HG03095 (cell line): ENCODE measurements around the gene SLC47A1.
"Not testable (repeated sequence)": the region's sequence is repeated elsewhere in the genome, so short reads cannot be mapped to it uniquely, and the experiment has no call there.

Source experiments
- ATAC-seq: cut with Tn5 transposase; IDR thresholded peaks from one replicate; pipeline ENCODE4 v1.9.1; 2021; ENCODE audit warnings: moderate library complexity; ENCODE audit not compliant: unreplicated experiment

The SLC47A1 gene

GRCh38 chr17:19520641-19521040 lies 13.0 kb upstream of the SLC47A1 start:
- no peak for ATAC-seq

- ATAC-seq, result no peak
These were observed 10.0 kb upstream of the SLC47A1 start for GRCh38 chr17:19523690-19524089.

- not testable (repeated sequence) for ATAC-seq
These were observed 6.7 kb upstream of the SLC47A1 start for GRCh38 chr17:19526950-19527349.

GRCh38 chr17:19531780-19532501 lies 1.7 kb upstream of the SLC47A1 start:
- no peak for ATAC-seq

GRCh38 chr17:19533036-19533717 lies 477 bp upstream of the SLC47A1 start:
- no peak for ATAC-seq

DNA sequence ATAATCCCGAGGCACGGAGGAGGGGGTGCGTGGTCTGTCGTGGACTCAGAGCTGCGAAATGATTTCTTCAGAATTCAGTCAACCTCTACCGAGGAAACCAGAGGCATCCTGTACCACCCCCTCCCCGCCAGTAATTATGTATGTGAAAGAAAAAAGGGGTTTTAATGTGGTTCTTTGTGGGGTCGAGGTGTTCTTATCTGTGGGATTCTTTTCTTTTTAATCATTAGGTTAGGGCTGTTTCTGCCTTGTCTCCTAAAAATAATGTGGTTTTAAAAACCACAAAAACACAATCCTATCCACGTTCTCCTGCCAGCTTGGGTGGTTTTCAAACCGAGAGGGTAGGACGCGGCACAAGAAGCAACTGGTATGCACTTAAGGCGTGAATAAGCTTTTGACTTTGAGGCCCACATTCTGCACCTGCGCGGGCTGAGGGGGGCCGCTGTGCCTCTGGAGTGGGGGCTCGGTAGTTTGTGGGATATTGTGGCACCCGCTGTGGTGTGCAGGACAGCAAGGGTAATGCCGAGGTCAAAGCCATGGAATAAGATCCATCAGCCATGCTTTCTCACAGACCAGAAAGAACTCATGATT lies 1.0 kb downstream of the SLC47A1 start:
- ATAC-seq, result no peak

- ATAC-seq, result no peak
These were observed 3.5 kb downstream of the SLC47A1 start for GRCh38 chr17:19537111-19537510.

GRCh38 chr17:19538095-19539039 lies 4.7 kb downstream of the SLC47A1 start:
- ATAC-seq, result no peak

GRCh38 chr17:19539040-19539399 lies 5.4 kb downstream of the SLC47A1 start:
- no peak for ATAC-seq

GRCh38 chr17:19539841-19540311 lies 6.2 kb downstream of the SLC47A1 start:
- no peak for ATAC-seq

DNA sequence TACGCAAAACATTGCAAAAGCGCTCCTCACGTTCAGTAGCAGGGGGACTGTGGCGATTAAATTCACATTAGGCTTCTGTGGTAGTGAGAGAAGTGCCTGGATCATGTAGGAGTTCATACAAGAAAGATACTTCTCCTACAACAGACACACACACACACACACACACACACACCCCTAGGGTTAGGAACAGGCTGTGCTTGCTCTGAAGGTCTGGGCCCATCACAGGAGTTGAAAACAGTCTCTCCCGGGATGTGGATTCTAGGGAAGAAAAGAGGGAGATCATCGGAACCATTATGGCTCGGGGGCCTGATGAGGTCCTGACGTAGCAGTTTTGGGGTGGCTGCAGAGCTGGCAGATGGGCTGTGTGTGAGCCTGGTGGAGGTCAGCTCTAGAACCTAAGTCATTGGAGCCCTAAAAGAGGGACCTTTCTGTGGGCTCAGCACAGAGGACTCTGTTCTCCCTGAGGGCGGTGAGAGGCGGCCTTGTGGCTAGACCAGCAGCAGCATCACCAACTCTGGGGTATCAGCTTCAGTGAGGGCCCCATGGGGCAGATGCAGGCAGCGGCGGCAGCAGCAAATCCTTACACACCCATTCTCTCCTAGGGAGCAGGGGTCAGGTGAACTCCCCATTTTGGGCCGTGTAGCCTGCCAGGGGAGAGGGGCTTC lies 7.2 kb downstream of the SLC47A1 start:
- ATAC-seq, result no peak

DNA sequence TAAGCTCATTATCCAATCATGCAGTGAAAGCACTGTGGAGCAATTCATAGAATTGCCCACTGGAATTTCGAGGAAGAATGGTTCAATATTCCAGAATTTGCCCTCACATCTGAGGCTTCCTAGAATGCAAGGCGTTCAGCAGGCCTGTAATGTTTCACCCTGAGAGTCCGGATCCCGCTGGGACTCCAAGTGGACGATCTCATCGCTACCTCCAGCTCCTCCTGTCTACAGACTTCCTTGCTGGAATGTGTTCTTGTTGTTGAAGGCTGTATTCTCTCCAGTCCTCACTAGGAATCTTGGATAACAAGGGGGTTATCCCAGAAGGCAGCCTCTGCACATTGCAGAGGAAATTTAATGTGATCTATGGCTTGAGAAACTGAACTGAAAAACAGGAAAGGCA lies 7.8 kb downstream of the SLC47A1 start:
- no peak for ATAC-seq

- no peak for ATAC-seq
These were observed 8.6 kb downstream of the SLC47A1 start for GRCh38 chr17:19542247-19542646.

DNA sequence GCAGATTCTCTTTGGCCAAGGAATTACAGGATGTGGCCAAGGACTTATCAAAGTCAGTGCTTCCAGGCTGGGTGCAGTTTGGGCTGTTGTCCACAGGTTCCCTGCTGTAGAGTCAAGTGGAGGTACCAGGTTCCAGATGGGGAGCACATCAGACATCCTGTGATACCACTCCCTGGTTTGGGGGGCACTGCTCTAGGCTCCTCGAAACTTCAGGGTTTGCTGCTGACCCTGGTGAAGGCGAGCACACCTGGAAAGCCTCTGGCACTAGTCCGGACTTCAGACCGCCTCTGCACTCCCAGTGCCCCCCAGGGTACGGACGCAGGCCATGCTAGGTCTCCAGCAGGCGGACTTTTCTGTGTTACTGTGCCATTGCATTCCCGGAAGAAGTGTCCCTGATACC lies 10.7 kb downstream of the SLC47A1 start:
- no peak for ATAC-seq

DNA sequence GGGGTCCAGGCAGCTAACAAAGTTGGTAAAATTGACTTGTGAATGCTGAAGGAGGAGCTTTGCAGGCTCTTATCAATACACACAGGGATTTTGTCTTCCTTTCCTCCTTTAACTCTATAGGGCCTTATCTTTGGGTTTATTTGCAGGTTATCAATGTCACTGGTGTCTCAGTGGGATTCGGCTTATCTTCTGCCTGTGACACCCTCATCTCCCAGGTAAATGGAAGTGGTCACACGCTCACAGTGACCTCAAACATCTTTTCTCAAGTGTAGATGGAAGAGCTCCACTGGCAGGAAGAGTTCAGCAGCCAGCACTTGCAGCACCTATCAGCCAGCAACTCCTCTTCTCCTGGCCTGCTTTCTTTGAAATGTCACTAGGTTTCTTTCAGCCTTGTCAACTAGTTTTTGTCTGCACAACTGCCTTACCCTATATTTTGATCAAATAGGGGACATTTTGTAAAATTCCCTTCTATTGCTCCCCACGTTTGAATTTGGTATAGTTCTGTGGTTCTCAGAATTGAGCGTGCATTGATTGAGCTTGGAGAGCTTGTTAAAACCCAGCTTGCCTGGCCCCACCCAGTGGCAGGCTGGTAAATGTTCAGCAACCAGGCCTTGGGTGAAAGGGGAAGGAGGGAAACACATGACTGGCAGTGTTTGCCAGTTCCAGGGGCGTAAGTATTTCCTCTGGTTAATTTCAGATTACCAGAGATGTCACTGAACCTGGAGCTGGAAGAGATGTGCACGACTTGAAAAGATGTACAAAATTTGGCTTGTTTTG lies 12.8 kb downstream of the SLC47A1 start:
- ATAC-seq, result no peak

DNA sequence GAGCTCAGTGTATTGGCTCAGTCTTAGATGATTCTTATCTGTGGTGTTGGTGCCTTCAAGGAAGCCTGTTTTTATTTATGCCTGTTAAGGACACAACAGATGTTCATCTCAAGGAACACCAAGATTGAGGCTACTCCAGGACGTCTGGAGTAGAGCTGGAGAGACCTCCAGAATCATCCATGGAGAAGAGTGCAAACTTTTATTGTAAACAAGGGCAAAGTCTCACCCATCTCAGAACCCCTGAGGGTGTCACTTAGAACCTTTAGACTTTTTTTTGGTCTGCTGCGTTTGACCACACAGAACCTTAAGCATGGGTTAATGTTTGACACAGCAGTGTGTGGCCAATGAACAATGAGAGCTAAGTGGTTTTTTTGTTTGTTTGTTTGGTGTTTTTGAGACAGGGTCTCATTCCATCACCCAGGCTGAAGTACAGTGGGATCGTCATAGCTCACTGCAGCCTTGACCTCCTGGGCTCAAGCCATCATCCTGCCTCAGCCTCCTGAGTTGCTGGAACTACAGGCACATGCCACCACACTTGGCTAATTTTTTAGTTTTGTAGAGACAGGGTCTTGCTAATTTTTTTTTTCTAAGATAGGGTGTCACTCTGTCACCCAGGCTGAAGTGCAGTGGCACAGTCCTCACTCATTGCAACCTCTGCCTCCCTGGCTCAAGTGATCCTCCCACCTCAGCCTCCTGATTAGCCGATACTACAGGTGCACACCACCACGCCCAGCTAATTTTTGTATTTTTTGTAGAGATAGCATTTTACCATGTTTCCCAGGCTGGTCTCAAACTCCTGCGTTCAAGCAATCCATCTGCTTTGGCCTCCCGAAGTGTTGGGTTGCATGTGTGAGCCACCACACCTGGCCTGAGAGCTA lies 16.3 kb downstream of the SLC47A1 start:
- no peak for ATAC-seq

DNA sequence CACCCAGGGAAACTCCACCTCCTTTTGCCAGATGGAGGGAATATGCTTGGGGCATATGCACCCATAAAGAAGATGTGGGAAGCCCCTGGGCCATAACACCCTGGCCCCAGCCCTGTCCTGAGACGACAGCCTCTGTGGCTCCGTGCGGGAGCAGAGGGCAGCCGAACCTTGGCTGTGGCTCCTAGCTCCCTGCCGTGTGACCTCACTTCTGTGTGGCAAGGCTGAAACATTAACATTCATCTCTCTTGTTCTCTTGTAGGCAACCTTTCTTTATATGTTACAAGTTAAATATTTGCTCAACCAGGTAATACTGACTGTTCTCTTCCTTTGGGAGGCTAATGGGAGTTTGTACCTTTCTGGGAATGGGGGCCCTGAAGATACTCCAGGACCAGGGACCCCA lies 17.5 kb downstream of the SLC47A1 start:
- ATAC-seq, result no peak

DNA sequence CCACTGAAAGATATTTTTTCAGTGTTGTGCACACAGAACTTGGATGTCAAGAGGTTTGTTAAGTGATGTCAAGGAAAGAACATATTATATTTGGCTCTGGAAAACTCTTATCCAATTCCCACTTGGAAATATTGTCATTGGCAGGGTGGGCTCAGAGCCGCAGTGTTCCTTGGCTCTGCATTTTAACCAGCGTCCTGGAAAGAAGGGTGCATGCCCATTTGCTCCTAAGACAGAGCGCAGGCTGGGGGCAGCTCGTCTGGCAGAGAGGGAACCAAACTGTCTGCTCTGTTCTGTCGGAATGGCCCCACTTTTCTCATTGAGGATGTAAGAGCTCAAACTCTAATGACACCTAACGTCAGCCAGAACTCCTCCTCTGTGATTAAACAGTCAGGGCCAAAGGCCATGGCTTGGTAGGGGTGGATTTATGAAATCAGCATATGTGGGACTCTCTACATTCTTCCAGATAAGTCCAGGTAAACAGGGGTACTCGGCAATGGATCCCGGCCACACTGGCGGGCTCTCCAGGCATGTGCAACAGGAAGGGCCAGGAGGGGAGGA lies 18.0 kb downstream of the SLC47A1 start:
- ATAC-seq, result no peak

- no peak for ATAC-seq
These were observed 19.4 kb downstream of the SLC47A1 start for GRCh38 chr17:19553036-19553435.
